Measurements from ENCODE around the gene DPYD. TPM values are rescaled to one million over a fixed set of nuclear protein-coding genes. Genes with fewer than 3 reads are reported as not detected.

DPYD gene
- polyA plus RNA-seq, 1 of the 3 experiments (the other 2 are of a cell fraction) = 23.0 TPM

GRCh38 chr1:97247196-97247595, 673.6 kb downstream of the DPYD start:
- no peak for TF ChIP-seq USF2 (IDR thresholded peaks at IDR 0.05; ENCODE audit: borderline replicate concordance, low read depth, low read length)
- TF ChIP-seq SIN3A (IDR thresholded peaks at IDR 0.05; ENCODE audit: borderline replicate concordance, low read depth, low read length) = no peak
- no peak for TF ChIP-seq RCOR1 (IDR thresholded peaks at IDR 0.05; ENCODE audit: low read length)
- TF ChIP-seq NFIC (IDR thresholded peaks at IDR 0.05; ENCODE audit: borderline replicate concordance) = no peak
- no peak for TF ChIP-seq REST (IDR thresholded peaks at IDR 0.05; ENCODE audit: low read depth, low read length)
- H3K9me2 ChIP-seq = no peaks in the 10 kb centered on the region
- POLR2A ChIA-PET = no interaction called here
- no peak for DNase-seq
- H4K20me1 ChIP-seq (ENCODE audit: insufficient read depth) = no peaks in the 10 kb centered on the region
- no peak overlapping the region for H3K4me2 ChIP-seq
- peaks cover 0 to 14% of the 10 kb centered on the region in 2 experiments for H3K36me3 ChIP-seq (replicated peaks in 1 of 2; ENCODE audit: control insufficient read depth in 1 of 2, insufficient read depth in 2 of 2, low read length in 1 of 2)
- H3K9ac ChIP-seq = no peak overlapping the region
- H3K79me2 ChIP-seq (ENCODE audit: insufficient read depth) = no peaks in the 10 kb centered on the region
- no peak overlapping the region for H2AFZ ChIP-seq (ENCODE audit: low read depth)
- no peak overlapping the region for H3K4me3 ChIP-seq (ENCODE audit: low read depth in 2 of 2, low read length in 1 of 2)
- CTCF ChIA-PET = interaction anchor here (0.7 kb wide), 1 partner anchor 33 kb away, joined by 3 read pairs; no protein-coding TSS in a partner anchor
- no peaks in the 10 kb centered on the region for H3K9me3 ChIP-seq
- peaks cover 5% of the 10 kb centered on the region for H3F3A ChIP-seq (replicated peaks; ENCODE audit: insufficient read depth)
- no peaks in the 10 kb centered on the region for H3K27me3 ChIP-seq (ENCODE audit: insufficient read depth)
- H3K4me1 ChIP-seq (ENCODE audit: control insufficient read depth in 1 of 2, insufficient read depth in 2 of 2, low read depth in 1 of 2, low read length in 1 of 2) = no peaks in the 10 kb centered on the region; a peak in 1 of 4 replicates
- H3K27ac ChIP-seq (ENCODE audit: low read depth in 2 of 2, low read length in 1 of 2) = no peak overlapping the region

GRCh38 chr1:97245682-97246081, 675.2 kb downstream of the DPYD start:
- Histone ChIP-seq H3K4me1 (ENCODE audit: control insufficient read depth in 1 of 2, insufficient read depth in 2 of 2, low read depth in 1 of 2, low read length in 1 of 2) (no peaks in the 10 kb centered on the region; a peak in 1 of 4 replicates), H3K36me3 (replicated peaks in 1 of 2; ENCODE audit: control insufficient read depth in 1 of 2, insufficient read depth in 2 of 2, low read length in 1 of 2) (peaks cover 0 to 14% of the 10 kb centered on the region in 2 experiments), H2AFZ (ENCODE audit: low read depth) (no peak overlapping the region), H3F3A (replicated peaks; ENCODE audit: insufficient read depth) (peaks cover 5% of the 10 kb centered on the region), H3K27me3 (ENCODE audit: insufficient read depth) (no peaks in the 10 kb centered on the region), H3K79me2 (ENCODE audit: insufficient read depth) (no peaks in the 10 kb centered on the region), H3K9me3 (no peaks in the 10 kb centered on the region), H4K20me1 (ENCODE audit: insufficient read depth) (no peaks in the 10 kb centered on the region), H3K9ac (no peak overlapping the region), H3K9me2 (no peaks in the 10 kb centered on the region), H3K4me3 (ENCODE audit: low read depth in 2 of 2, low read length in 1 of 2) (no peak overlapping the region), H3K4me2 (no peak overlapping the region), H3K27ac (ENCODE audit: low read depth in 2 of 2, low read length in 1 of 2) (no peak overlapping the region)
- TF ChIP-seq EZH2phosphoT487 (IDR thresholded peaks at IDR 0.05; ENCODE audit: borderline replicate concordance, low read depth) (no peak), SIN3A (IDR thresholded peaks at IDR 0.05; ENCODE audit: borderline replicate concordance, low read depth, low read length) (no peak), MAX (IDR thresholded peaks at IDR 0.05; ENCODE audit: low read depth) (no peak), FOSL2 (IDR thresholded peaks at IDR 0.05; ENCODE audit: borderline replicate concordance, low read depth) (no peak)
- WGBS (ENCODE audit: low lambda C conversion rate) = 88% methylated on average over 1 of the region's 1 CpG
- no peak for DNase-seq
- POLR2A ChIA-PET = no interaction called here
- CTCF ChIA-PET = interaction anchor here (3.0 kb wide), 1 partner anchor 10 kb away, joined by 9 read pairs; no protein-coding TSS in a partner anchor
